Activated naive CD8-positive, alpha-beta T cell treated with anti-CD3 and anti-CD28 coated beads, Interleukin-2, amount 50 U/mL, for 16 hours (primary cell): Measurements from ENCODE around the gene CFAP58.

Experiments
- DNase-seq: peaks from one replicate; pipeline ENCODE4 v3.0.0-alpha.2; 2020; ENCODE audit warnings: low read depth, low spot score

CFAP58 gene

GRCh38 chr10:104371753-104372152 lies 18.1 kb downstream of the CFAP58 start:
- DNase-seq: no peak

GRCh38 chr10:104374591-104374990 lies 21.0 kb downstream of the CFAP58 start:
- no peak for DNase-seq

GRCh38 chr10:104376784-104377300 lies 23.2 kb downstream of the CFAP58 start:
- no peak for DNase-seq

GRCh38 chr10:104380336-104380735 lies 26.7 kb downstream of the CFAP58 start:
- DNase-seq: no peak

GRCh38 chr10:104387130-104387888 lies 33.7 kb downstream of the CFAP58 start:
- DNase-seq: no peak

- DNase-seq: no peak
These were observed 35.2 kb downstream of the CFAP58 start for GRCh38 chr10:104388830-104389229.

- DNase-seq: no peak
These were observed 37.7 kb downstream of the CFAP58 start for GRCh38 chr10:104391150-104391968.

- no peak for DNase-seq
These were observed 38.3 kb downstream of the CFAP58 start for GRCh38 chr10:104391969-104392296.

GRCh38 chr10:104393387-104393786 lies 39.8 kb downstream of the CFAP58 start:
- no peak for DNase-seq

GRCh38 chr10:104396581-104396980 lies 42.9 kb downstream of the CFAP58 start:
- no peak for DNase-seq

GRCh38 chr10:104403636-104404035 lies 50.0 kb downstream of the CFAP58 start:
- DNase-seq: no peak

- DNase-seq: no peak
These were observed 53.4 kb downstream of the CFAP58 start for GRCh38 chr10:104406715-104407650.

GRCh38 chr10:104413528-104413927 lies 59.9 kb downstream of the CFAP58 start:
- DNase-seq: no peak

- no peak for DNase-seq
These were observed 62.0 kb downstream of the CFAP58 start for GRCh38 chr10:104415526-104416165.

- no peak for DNase-seq
These were observed 63.2 kb downstream of the CFAP58 start for GRCh38 chr10:104416851-104417250.

GRCh38 chr10:104417637-104418292 lies 64.1 kb downstream of the CFAP58 start:
- no peak for DNase-seq

GRCh38 chr10:104424719-104425118 lies 71.1 kb downstream of the CFAP58 start:
- DNase-seq: no peak

GRCh38 chr10:104427989-104428388 lies 74.4 kb downstream of the CFAP58 start:
- DNase-seq: no peak

GRCh38 chr10:104429846-104430245 lies 76.2 kb downstream of the CFAP58 start:
- DNase-seq: no peak

GRCh38 chr10:104430360-104430759 lies 76.7 kb downstream of the CFAP58 start:
- no peak for DNase-seq

GRCh38 chr10:104433669-104434068 lies 80.0 kb downstream of the CFAP58 start:
- no peak for DNase-seq
